HEK293 (cell line): ENCODE data around the gene SRSF4.

Experiments
- ATF2 ChIP-seq: fragments of 450-650 bp; formaldehyde crosslinking; IDR thresholded peaks from 2 replicates; pipeline ENCODE4 v1.5.1; 2016; ENCODE audit warnings: missing biosample characterization, missing genetic modification characterization, low read depth
- CTCF ChIP-seq: fragments of 450-650 bp; formaldehyde crosslinking; IDR thresholded peaks from 2 replicates; pipeline ENCODE4 v1.5.1; 2016; ENCODE audit warnings: missing biosample characterization, missing genetic modification characterization
- REST ChIP-seq: fragments of 450-650 bp; formaldehyde crosslinking; IDR thresholded peaks from 2 replicates; pipeline ENCODE4 v1.5.1; 2016; ENCODE audit warnings: missing biosample characterization, missing genetic modification characterization
- SP3 ChIP-seq: fragments of 450-650 bp; formaldehyde crosslinking; IDR thresholded peaks from 2 replicates; pipeline ENCODE4 v1.5.1; 2016; ENCODE audit warnings: missing biosample characterization, missing genetic modification characterization
- TCF7L2 ChIP-seq: IDR thresholded peaks from 2 replicates; pipeline ENCODE4 v1.6.1; 2011; ENCODE audit warnings: low read depth, mild to moderate bottlenecking, inconsistent platforms, low read length, moderate library complexity, borderline replicate concordance
- ZFP41 ChIP-seq: fragments of 450-650 bp; formaldehyde crosslinking; IDR thresholded peaks from 2 replicates; pipeline ENCODE4 v1.5.1; 2016; ENCODE audit warnings: missing biosample characterization, missing genetic modification characterization, borderline replicate concordance
- ZNF140 ChIP-seq: fragments of 450-650 bp; formaldehyde crosslinking; IDR thresholded peaks from 2 replicates; pipeline ENCODE4 v1.5.1; 2016; ENCODE audit warnings: missing biosample characterization, missing genetic modification characterization
- ZNF175 ChIP-seq: fragments of 450-650 bp; formaldehyde crosslinking; IDR thresholded peaks from 2 replicates; pipeline ENCODE4 v1.5.1; 2016; ENCODE audit warnings: missing biosample characterization, missing genetic modification characterization
- ZNF24 ChIP-seq: fragments of 450-650 bp; formaldehyde crosslinking; IDR thresholded peaks from 2 replicates; pipeline ENCODE4 v1.5.1; 2016; ENCODE audit warnings: missing biosample characterization, missing genetic modification characterization
- ZNF404 ChIP-seq: fragments of 450-650 bp; formaldehyde crosslinking; IDR thresholded peaks from 2 replicates; pipeline ENCODE4 v1.5.1; 2017; ENCODE audit warnings: missing biosample characterization, missing genetic modification characterization
- ZNF514 ChIP-seq: fragments of 450-650 bp; formaldehyde crosslinking; IDR thresholded peaks from 2 replicates; pipeline ENCODE4 v1.5.1; 2016; ENCODE audit warnings: missing biosample characterization, missing genetic modification characterization
- ZNF701 ChIP-seq: fragments of 450-650 bp; formaldehyde crosslinking; IDR thresholded peaks from 2 replicates; pipeline ENCODE4 v1.5.1; 2016; ENCODE audit warnings: missing biosample characterization, missing genetic modification characterization

- TF ChIP-seq ZNF24 (tag by site-specific recombination) = peak; percentile 45
- TF ChIP-seq TCF7L2 = no peak
- TF ChIP-seq ZNF175 (tag by site-specific recombination) = no peak
- TF ChIP-seq ZFP41 = no peak
- TF ChIP-seq SP3 (tag by site-specific recombination) = peak; percentile 93
- TF ChIP-seq CTCF (tag by site-specific recombination) = peak; percentile 100
- TF ChIP-seq ZNF140 (tag by site-specific recombination) = no peak
- TF ChIP-seq ZNF404 (tag by site-specific recombination) = no peak
- no peak for TF ChIP-seq ZNF701 (tag by site-specific recombination)
- no peak for TF ChIP-seq ZNF514
- TF ChIP-seq REST (tag by site-specific recombination) = 0 out of 2 replicates have a peak, but pooled peaks have one; percentile 17
- TF ChIP-seq ATF2 (tag by site-specific recombination) = no peak
Observed at GRCh38 chr1:29181413-29182225, at the start of gene SRSF4.
